Esophagus squamous epithelium (tissue), 5 donors: ENCODE results near the gene ZNF746. TPM values are rescaled to one million over a fixed set of nuclear protein-coding genes. Genes with fewer than 3 reads are reported as not detected.

Experiments
- DNase-seq: peaks from one replicate; lab custom pipeline; 2025; lab: John Stamatoyannopoulos, UW
- H3K27ac ChIP-seq, 4 donors: fragments of 200-600 bp; sonication (generic); one replicate each; pipeline ENCODE4 v1.5.1; 2016 to 2019; ENCODE audit warnings: mild to moderate bottlenecking in 1 of 4
- H3K27me3 ChIP-seq, 4 donors: fragments of 200-600 bp; sonication (generic); 1 replicate in 3 of 4; 2 replicates in 1 of 4; pipeline versions ENCODE4 v1.5.1 to v1.6.0; 2017 to 2021; ENCODE audit warnings: antibody characterized with exemption in 1 of 4
- H3K36me3 ChIP-seq, 3 donors: fragments of 200-600 bp; sonication (generic); one replicate each; pipeline ENCODE4 v1.5.1; 2016 to 2019
- H3K4me1 ChIP-seq, 3 donors: fragments of 200-600 bp; sonication (generic); one replicate each; pipeline ENCODE4 v1.5.1; 2017 to 2019
- H3K4me3 ChIP-seq, 4 donors: fragments of 200-600 bp; sonication (generic); 1 replicate in 3 of 4; 2 replicates in 1 of 4; pipeline ENCODE4 v1.5.1; 2016 to 2019; ENCODE audit warnings: mild to moderate bottlenecking in 2 of 4, moderate library complexity in 1 of 4
- H3K9me3 ChIP-seq, 3 donors: fragments of 200-600 bp; sonication (generic); one replicate each; pipeline ENCODE4 v1.5.1; 2016 to 2019
- POLR2A ChIP-seq, 4 donors: fragments of 450-650 bp; IDR thresholded peaks; one replicate each; pipeline ENCODE4 v1.6.1; 2017; ENCODE audit warnings: antibody characterized with exemption in 4 of 4, mild to moderate bottlenecking in 4 of 4, moderate library complexity in 3 of 4
- WGBS, 2 donors: methylation state at CpG; one replicate each; pipeline ENCODE4 v1.1.5; 2018; 5-methylcytosine and 5-hydroxymethylcytosine counted together
- intact Hi-C: fragments of 100-400 bp; cut with DNase I; formaldehyde crosslinking; loops from one replicate; pipeline ENCODE4 v1.15.0; 2022
- total RNA-seq, 4 donors: library from RNA; depleted of rRNA; stranded (reverse); fragments of >200 nt; gene quantifications; one replicate each; pipeline ENCODE4 v1.1.0, GENCODE V29; 2016
- TF ChIP-seq, protein P1 (sequence below), 6 experiments: fragments of 450-650 bp in 4 of 6; fragments of 200-600 bp in 2 of 6; sonication (generic) in 2 of 6; IDR thresholded peaks; one replicate each; pipeline ENCODE4 v1.5.1; 2016 to 2019; ENCODE audit warnings: antibody characterized with exemption in 6 of 6, mild to moderate bottlenecking in 4 of 6, moderate library complexity in 4 of 6
- donor health status: DM: yes; HTN: yes; CAD: no.

The ZNF746 gene
- total RNA-seq, 4 donors from 2014 or later = 9.8 to 16.2 (median 12.5) TPM

DNA sequence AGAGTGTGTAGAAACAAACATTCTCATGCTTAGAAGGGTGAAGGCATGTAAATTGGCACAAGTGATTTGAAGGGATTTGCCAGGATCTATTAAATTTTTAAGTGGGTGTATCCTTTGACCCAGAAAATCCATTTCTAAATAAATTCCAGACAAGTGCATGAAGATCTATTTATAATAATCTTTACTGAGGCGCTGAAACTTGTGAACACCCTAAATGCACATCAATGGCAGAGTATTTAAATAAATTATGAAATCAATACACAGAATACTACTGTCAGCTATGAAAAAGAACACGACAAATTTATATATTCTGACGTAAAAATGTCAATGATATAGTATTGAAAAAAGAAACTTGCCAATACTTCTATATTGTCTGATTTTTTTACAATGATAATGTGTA, 54.7 kb downstream of the ZNF746 start:
- WGBS, 2 donors = 66 to 91% methylated on average over 3 of the region's 3 CpGs
- H3K9me3 ChIP-seq = no peaks in the 10 kb centered on the region
- H3K27me3 ChIP-seq = no peaks in the 10 kb centered on the region
- TF ChIP-seq, protein P1, sequence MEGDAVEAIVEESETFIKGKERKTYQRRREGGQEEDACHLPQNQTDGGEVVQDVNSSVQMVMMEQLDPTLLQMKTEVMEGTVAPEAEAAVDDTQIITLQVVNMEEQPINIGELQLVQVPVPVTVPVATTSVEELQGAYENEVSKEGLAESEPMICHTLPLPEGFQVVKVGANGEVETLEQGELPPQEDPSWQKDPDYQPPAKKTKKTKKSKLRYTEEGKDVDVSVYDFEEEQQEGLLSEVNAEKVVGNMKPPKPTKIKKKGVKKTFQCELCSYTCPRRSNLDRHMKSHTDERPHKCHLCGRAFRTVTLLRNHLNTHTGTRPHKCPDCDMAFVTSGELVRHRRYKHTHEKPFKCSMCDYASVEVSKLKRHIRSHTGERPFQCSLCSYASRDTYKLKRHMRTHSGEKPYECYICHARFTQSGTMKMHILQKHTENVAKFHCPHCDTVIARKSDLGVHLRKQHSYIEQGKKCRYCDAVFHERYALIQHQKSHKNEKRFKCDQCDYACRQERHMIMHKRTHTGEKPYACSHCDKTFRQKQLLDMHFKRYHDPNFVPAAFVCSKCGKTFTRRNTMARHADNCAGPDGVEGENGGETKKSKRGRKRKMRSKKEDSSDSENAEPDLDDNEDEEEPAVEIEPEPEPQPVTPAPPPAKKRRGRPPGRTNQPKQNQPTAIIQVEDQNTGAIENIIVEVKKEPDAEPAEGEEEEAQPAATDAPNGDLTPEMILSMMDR (IDR thresholded peaks at IDR 0.05) = no peak
- no peak for TF ChIP-seq POLR2A (IDR thresholded peaks at IDR 0.05)
- H3K36me3 ChIP-seq = peaks cover 0 to 52% (median 9%) of the 10 kb centered on the region in 3 donors
- no peak overlapping the region for H3K27ac ChIP-seq
- H3K4me3 ChIP-seq = no peak overlapping the region
- no peak for DNase-seq
- H3K4me1 ChIP-seq = no peaks in the 10 kb centered on the region
- intact Hi-C loops = no loop called here

DNA sequence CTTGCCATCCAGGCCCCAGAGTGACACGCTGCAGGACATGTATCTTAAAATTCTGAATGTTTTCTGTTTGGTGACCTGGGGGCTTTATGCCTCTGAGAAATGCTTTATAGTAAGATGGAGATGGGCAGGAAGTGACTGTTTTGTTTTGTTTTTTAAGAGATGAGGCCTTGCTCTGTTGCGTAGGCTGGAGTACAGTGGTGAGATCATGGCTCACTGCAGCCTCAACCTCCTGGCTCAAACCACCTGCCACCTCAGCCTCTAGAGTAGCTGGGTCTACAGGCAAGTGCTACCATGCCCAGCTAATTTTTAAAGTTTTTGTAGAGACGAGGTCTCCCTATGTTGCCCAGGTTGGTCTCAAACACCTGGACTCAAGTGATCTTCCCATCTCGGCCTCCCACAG, 57.4 kb downstream of the ZNF746 start:
- H3K36me3 ChIP-seq = peaks cover 0 to 43% (median 6%) of the 10 kb centered on the region in 3 donors
- H3K27ac ChIP-seq = no peak overlapping the region
- H3K4me3 ChIP-seq = no peak overlapping the region
- no peaks in the 10 kb centered on the region for H3K27me3 ChIP-seq
- intact Hi-C loops = no loop called here
- no peak for DNase-seq
- H3K4me1 ChIP-seq = no peaks in the 10 kb centered on the region
- TF ChIP-seq, protein P1 (IDR thresholded peaks at IDR 0.05) = no peak
- no peak for TF ChIP-seq POLR2A (IDR thresholded peaks at IDR 0.05)
- H3K9me3 ChIP-seq = no peaks in the 10 kb centered on the region
- WGBS, 2 donors = 80 to 93% methylated on average over 4 of the region's 4 CpGs

DNA sequence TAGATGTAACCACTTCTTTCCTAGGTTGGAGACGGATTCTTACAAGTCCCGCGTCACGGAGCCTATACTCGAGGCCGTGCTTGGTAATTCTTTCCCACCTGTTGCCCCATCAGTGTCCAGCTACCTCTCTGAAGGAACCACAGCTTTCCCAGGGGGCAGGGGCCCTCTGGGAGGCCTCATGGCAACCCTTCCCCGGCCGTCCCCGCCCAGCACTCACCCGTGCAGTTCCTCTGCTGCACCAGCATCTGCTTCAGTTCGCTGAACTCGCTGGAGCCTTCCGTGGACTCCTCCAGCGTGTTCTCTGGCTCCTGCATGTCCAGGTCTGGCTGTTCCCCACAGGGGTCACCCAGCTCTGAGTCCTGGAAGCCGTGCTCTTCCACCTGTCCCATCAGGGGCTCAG, 61.3 kb downstream of the ZNF746 start:
- no peaks in the 10 kb centered on the region for H3K27me3 ChIP-seq
- intact Hi-C loops = no loop called here
- H3K27ac ChIP-seq = no peak overlapping the region
- no peaks in the 10 kb centered on the region for H3K4me1 ChIP-seq
- no peaks in the 10 kb centered on the region for H3K9me3 ChIP-seq
- WGBS, 2 donors = 91% methylated on average over 11 to 14 of the region's 15 CpGs
- peaks cover 9 to 70% (median 18%) of the 10 kb centered on the region in 3 donors for H3K36me3 ChIP-seq
- TF ChIP-seq, protein P1 (IDR thresholded peaks at IDR 0.05) = no peak
- TF ChIP-seq POLR2A (IDR thresholded peaks at IDR 0.05) = no peak
- DNase-seq = no peak
- no peak overlapping the region for H3K4me3 ChIP-seq

DNA sequence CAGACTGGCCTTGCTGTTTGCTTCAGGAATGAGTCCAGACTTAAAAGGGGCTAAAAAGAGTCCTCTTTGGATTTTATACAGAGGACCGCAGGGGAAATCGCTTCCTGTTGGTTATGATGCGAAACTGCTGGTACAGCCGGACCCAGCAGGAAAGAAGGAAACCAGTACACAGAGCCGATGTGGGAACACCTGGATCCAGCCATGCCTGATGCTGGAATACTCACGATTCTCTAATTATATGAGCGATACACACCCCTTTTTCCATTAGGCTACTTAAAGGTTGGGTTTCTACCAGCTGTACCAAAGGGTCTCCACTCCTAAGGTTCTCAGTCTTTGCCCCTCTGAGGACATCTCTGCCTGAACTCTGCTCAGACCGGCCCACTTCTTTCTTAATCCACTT, 64.5 kb downstream of the ZNF746 start:
- Histone ChIP-seq H3K4me1 (no peaks in the 10 kb centered on the region), H3K27ac (no peak overlapping the region), H3K4me3 (no peak overlapping the region), H3K9me3 (no peaks in the 10 kb centered on the region), H3K36me3 (peaks cover 9 to 77% (median 18%) of the 10 kb centered on the region in 3 donors), H3K27me3 (no peaks in the 10 kb centered on the region)
- intact Hi-C loops = no loop called here
- no peak for DNase-seq
- no peak for TF ChIP-seq POLR2A (IDR thresholded peaks at IDR 0.05)
- TF ChIP-seq, protein P1 (IDR thresholded peaks at IDR 0.05) = no peak
- WGBS, 2 donors = 87 to 95% methylated on average over 8 of the region's 8 CpGs

DNA sequence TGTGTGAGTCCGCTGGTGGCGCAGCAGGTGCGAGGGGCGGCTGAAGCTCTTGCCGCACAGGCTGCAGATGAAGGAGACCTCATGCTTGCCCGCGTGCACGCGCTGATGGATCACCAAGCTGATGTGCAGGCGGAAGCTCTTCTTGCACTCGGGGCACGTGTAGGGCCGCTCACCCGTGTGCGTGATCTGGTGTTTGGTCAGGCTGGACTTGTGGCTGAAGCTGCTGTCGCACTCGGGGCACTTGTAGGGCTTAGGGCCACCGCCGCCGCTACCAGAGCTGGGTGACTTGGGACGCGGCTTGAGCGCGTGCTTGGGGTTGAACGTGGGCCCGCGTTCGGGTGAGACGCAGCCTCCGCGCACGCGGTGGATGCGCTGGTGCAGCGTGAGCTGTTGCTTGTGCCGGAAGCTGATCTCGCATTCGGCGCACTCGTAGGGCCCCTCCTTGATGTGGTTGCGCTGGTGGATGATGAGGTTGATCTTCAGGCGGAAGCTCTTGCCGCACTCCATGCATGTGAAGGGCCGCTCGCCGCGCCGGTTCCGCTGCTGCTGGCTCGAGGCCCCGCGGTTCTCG, 65.4 kb downstream of the ZNF746 start:
- Histone ChIP-seq H3K4me3 (no peak overlapping the region), H3K9me3 (no peaks in the 10 kb centered on the region), H3K36me3 (peaks cover 9 to 77% (median 18%) of the 10 kb centered on the region in 3 donors), H3K27me3 (no peaks in the 10 kb centered on the region), H3K4me1 (no peaks in the 10 kb centered on the region), H3K27ac (no peak overlapping the region)
- TF ChIP-seq, protein P1 (IDR thresholded peaks at IDR 0.05) = no peak
- TF ChIP-seq POLR2A (IDR thresholded peaks at IDR 0.05) = no peak
- DNase-seq = no peak
- intact Hi-C loops = no loop called here
- WGBS, 2 donors = 95 to 98% methylated on average over 22 to 43 of the region's 53 CpGs
